HG03460 (cell line): ENCODE measurements around the gene DNAJB5.
"Not testable (repeated sequence)": the region's sequence is repeated elsewhere in the genome, so short reads cannot be mapped to it uniquely, and the experiment has no call there.

Experiments used
- ATAC-seq: cut with Tn5 transposase; IDR thresholded peaks from one replicate; pipeline ENCODE4 v1.9.1; 2021; ENCODE audit not compliant: unreplicated experiment

DNAJB5 gene

GRCh38 chr9:34998266-34998665 lies 8.7 kb downstream of the DNAJB5 start:
- no peak for ATAC-seq

DNA sequence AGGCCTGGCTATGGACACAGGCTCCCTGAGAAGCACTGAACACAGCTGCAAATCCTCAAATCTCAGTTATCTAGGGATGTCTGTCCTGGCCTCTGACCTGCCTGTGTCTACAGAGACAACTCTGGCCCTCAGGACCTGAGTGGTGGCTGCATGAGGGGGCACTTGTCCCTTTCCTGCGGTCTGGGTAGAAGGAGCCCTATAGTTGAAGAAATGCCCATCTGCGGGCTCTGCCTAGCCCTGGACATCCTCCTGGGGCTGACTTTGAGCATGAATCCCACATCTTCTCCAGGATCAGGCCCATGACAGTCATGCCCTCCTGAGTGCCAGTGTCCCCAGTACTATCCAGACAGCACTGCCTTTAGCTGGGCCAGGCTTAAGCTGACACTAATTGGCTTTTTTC lies 10.0 kb downstream of the DNAJB5 start:
- ATAC-seq, result no peak

- ATAC-seq, result no peak
These were observed 11.2 kb downstream of the DNAJB5 start for GRCh38 chr9:35000535-35001284.

DNA sequence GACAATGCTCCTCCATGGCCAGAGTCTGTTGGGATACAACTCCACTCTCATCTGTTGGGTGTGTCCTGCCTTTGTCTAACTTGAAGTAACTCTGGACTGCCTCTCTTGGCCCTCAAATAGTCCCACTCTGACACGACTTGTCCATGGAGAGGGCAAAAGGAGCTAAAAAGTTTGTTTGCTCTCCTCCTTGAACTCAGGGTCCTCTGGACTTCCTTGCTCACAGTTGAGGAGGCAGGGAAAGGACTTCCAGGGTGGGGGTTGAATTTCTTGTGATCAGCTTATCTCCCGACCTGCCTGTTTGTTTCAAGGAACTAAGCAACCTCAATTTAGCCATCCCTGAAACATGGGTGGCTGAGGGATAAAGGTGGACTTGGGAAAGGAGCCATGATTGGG lies 11.7 kb downstream of the DNAJB5 start:
- no peak for ATAC-seq

DNA sequence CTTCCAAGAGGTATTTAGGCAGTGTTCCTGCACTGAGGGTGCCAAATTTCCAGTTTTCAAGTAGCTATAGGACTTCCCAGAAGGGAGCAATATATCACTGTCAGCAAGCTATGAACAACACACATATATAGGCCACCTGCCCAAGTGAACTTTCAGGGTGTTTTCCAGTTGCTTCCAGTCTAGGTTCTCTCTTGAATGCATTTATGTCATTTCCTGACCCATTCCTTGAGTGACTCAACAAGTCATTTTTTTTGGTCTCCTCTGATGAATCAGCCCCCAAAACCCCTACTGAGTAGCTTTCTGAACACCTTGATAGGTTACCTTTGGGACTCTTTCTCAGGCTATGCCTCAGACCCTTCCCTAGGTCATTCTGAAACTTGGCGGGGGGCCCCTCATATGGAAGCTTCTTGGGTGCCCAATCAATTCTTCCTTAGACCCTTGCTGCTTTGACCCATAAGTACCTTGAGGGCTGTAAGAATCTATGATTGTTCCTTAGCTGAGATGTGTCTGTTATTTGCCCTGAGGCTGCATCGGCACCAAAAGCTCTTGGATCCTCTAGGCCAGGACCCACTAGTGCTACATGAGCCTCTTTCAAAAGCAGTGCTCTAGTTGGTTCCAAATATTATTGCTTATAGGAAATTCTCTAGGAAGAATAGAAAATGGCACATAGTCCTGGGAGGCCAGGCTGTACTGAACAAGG lies 12.4 kb downstream of the DNAJB5 start:
- no peak for ATAC-seq

- no peak for ATAC-seq
These were observed 13.1 kb downstream of the DNAJB5 start for GRCh38 chr9:35002623-35003022.

DNA sequence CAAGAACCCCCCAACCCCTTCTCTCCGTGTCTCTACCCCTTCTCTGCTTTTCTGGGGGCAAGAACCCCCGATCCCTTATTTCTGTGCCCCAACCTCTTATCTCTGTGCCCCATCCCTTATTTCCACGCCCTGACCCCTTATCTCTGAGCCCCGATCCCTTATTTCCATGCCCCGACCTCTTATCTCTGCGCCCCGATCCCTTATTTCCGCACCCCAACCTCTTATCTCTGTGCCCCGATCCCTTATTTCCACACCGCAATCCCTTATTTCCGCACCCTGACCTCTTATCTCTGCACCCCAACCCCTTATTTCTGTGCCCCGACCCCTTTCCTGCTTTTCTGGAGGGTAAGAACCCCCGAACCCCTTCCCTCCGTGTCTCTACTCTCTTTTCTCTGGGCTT lies 14.8 kb downstream of the DNAJB5 start:
- ATAC-seq, result not testable (repeated sequence)

DNA sequence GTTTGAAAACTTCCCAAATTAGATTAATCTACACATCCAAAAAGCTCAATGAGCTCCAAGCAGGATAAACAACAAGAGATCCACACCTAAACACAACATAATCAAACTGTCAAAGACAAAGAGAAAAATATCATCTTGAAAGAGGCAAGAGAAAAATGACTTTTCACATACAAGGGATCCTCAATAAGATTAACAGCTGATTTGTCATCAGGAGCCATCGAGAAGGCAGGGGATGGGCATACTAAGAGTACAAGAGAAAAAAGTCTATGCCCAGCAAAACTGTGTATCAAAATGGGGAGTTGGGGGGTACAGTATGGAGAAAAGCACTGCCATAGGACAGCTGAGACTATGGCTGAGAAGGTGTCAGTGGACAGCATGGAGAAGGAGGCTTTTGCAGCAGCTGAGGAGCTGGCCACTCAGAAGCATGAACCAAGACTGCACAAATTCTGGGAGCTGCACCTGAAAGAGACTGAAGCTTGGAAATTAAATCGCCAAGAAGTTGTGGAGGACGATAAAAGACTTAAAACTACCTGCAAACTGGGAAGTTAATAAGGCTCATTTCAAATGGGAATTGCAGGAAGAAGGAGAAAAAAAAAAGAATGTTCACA lies 20.9 kb downstream of the DNAJB5 start:
- no peak for ATAC-seq

GRCh38 chr9:35014517-35014916 lies 25.0 kb downstream of the DNAJB5 start:
- no peak for ATAC-seq

DNA sequence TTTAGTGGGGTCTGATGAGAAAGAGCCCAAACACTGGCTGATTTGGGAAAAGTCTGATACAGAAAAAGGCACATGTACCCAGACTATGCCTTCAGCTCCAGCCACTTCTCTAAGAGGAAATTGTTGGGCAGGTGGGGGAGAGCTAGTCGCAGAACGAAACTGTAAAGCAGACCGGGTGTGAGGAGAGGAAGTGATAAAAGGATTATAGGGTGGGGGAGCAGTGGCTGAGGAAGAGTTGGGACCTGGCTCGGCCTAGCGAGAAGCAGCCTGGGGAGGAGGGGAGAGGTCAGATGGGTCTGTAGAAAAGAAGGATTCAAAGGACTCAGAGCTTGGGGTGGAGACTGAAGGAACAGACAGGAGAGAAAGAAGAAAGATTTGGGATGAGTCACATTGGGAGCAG lies 33.9 kb downstream of the DNAJB5 start:
- not testable (repeated sequence) for ATAC-seq

DNA sequence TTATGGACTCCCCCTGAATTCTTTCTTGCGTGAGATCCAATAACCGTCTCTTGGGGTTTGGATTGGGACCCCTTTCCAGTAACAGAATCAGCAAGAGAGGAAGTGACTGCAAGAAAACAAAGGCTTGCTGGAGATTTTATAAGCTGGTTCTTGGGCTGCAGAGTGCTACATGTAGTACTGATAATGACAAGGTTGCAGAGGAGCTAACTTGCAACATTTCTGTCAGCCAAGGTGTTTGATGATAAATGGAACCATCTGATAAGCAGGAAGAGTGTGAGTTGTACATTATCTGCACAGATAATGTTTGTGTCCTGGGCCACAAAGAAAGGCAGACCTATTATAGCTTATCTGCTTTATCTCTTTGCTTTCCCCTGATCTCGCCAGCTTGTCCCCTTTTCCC lies 37.1 kb downstream of the DNAJB5 start:
- no peak for ATAC-seq

DNA sequence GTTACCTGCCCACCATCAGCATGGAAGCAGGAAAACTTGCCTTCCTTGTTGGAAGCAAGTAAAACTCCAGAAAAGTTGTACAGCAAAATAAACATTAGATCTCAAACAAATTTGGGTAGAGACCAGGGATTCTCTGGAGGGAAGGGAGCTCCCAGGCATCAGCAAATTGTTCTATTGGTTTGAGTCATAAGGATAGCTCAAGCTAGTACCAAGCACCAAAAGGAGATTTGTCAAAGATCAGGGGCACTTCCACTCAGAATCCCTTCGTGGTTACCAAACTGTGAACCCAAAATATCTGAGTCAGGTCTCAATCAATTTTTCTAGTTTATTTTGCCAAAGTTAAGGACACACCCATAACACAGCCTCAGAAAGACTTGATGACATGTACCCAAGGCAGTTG lies 37.8 kb downstream of the DNAJB5 start:
- no peak for ATAC-seq

DNA sequence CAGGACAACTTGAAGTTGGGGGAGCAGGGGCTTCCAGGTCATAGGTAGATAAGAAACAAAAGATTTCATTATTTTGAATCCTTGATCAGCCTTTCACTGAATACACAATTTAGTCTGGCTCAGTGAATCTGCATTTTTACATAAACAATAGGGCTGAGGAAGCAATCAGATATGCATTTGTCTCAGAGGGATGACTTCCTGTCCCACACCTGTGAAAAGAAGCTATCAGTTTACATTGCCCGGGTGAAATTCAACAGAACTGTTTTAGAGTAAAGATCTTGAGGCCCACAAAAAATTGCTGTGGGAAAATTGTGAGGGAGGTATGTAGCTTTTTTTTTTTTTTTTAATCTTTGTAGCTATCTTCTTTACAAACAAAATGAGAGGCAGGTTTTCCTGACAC lies 38.3 kb downstream of the DNAJB5 start:
- no peak for ATAC-seq

GRCh38 chr9:35028341-35028740 lies 38.8 kb downstream of the DNAJB5 start:
- ATAC-seq, result no peak

DNA sequence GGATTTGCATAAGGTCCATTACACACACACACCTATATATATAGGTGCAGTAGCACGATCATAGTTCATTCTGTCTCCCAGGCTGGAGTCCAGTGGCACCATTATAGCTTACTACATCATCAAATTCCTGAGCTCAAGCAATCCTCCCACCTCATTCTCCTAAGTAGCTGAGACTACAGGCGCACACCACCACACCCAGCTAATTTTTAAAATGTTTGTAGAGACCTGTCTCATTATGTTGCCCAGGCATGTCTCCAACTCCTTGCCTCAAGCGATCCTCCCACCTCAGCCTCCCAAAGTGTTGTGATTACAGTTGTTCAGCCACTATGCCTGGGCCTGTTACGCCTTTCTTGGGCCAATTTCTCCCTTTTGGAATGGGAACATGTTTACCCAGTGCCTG lies 39.7 kb downstream of the DNAJB5 start:
- ATAC-seq, result no peak

GRCh38 chr9:35029852-35030251 lies 40.3 kb downstream of the DNAJB5 start:
- no peak for ATAC-seq

GRCh38 chr9:35033101-35033500 lies 43.6 kb downstream of the DNAJB5 start:
- no peak for ATAC-seq

DNA sequence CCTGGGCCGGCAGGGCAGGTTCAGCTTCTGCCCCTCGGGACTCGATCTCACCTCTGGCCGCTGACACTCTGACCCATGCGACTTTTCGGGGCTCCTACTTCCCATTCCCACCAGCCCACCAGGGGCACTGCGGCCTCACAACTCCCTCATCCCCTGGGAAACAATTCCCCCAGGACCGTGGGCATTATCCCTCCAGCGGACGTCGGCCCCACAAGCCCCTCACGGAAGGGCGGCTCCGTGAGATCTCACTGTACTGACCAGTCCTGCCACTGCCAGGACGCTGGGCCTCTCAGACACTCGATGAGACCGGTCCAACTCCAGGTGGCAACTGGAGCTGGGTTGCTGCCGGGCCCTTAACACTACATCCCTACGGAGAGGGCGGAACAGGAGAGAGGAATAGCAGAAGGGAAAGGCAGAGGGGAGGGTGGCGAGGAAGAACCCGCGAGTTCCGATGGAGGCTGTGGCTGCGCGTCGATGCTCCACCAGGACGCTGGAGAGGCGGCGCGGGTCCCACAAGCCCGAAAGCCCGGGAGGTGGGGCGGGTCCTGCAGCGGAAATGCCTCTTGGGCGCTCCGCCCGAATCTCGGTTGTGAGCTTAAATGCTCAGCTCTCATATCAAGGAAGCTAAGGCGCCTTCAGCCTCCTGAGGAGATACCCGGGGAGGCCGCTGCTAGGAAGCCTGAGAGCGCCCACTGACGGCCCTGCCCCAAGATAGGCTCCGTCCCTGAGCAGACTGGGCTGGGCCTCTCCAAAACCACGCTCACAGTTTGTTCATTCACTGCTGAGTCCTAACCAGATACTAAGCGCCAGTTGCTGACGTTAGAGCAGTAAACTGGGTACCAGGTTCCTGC lies 46.5 kb downstream of the DNAJB5 start:
- ATAC-seq, result no peak

DNA sequence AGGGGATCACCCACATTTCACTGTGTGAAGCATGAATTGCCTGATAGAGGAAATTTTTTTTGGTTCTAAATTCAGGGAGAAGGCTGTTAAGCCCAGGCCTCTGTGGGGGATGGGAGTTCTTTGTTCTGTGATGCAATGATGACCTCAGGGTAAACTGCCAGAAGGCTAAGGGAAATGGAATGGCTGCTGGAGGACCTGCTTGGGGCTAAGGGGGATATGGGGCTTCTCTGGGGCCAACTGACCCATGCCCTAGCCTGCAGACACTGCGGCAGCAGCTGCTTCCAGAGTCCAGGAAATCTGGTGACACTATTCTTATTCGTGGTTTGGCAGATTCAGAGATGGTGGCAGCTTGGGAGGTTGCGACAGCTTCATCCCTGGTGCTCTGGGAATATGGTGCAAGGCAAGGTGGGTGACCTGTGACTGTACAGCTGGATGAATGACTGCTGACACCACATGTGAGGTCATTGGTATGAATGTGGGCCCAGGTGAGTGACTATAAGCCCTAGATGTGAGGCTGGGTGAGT lies 52.6 kb downstream of the DNAJB5 start:
- no peak for ATAC-seq

- ATAC-seq, result no peak
These were observed 53.5 kb downstream of the DNAJB5 start for GRCh38 chr9:35042891-35043545.

DNA sequence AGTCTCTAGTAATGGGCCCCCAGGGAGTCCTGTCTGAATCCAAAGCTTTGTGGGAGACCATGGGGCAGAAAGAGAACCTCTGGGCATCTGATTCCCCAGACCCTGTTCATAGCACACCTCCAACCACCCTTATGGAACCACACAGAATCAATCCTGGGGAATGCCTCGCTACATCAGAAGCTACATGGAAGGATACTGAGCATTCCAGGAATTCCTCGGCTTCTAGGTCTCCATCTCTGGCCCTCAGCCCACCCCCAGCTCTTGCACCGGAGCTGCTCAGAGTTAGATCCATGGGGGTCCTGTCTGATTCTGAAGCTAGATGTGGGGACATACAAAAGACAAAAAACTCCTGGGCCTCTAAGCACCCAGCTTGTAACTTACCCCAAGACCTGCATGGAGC lies 54.5 kb downstream of the DNAJB5 start:
- no peak for ATAC-seq
